A673 (cell line): ENCODE results near the gene EYS.

Experiments used
- EZH2 ChIP-seq: fragments of 200-600 bp; sonication (generic); IDR thresholded peaks from 2 replicates; pipeline ENCODE4 v1.6.1; 2017; ENCODE audit warnings: borderline replicate concordance, low read depth, mild to moderate bottlenecking, mixed read lengths, antibody characterized with exemption, low read length; ENCODE audit not compliant: poor library complexity, severe bottlenecking
- TF ChIP-seq, protein P1 (sequence below): fragments of 300-800, 200-600 bp; sonication (generic); conservative IDR thresholded peaks from 2 replicates; pipeline ENCODE4 v1.5.1; 2017; ENCODE audit warnings: low read depth, mild to moderate bottlenecking, antibody characterized with exemption, low read length, moderate library complexity, mixed read lengths

DNA sequence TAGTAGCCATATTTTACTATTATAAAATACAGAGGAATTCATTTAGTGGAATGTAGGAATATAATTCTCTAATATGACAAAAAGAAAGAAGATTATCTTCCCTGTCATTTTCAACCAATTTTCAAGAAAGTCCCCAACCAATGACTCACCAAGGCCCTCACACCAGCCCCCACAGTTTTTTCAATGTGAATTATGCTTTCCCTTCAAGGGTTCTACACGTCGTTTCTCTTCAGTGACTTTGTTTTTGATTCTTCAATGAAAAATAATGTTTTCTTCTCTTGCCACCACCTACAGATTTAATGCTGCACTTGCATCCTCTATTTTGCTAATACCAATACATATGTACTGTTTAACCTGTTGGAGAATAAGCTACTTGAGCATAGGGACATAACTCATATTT lies 1230.1 kb downstream of the EYS start:
- TF ChIP-seq, protein P1, sequence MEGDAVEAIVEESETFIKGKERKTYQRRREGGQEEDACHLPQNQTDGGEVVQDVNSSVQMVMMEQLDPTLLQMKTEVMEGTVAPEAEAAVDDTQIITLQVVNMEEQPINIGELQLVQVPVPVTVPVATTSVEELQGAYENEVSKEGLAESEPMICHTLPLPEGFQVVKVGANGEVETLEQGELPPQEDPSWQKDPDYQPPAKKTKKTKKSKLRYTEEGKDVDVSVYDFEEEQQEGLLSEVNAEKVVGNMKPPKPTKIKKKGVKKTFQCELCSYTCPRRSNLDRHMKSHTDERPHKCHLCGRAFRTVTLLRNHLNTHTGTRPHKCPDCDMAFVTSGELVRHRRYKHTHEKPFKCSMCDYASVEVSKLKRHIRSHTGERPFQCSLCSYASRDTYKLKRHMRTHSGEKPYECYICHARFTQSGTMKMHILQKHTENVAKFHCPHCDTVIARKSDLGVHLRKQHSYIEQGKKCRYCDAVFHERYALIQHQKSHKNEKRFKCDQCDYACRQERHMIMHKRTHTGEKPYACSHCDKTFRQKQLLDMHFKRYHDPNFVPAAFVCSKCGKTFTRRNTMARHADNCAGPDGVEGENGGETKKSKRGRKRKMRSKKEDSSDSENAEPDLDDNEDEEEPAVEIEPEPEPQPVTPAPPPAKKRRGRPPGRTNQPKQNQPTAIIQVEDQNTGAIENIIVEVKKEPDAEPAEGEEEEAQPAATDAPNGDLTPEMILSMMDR, result no peak
- TF ChIP-seq EZH2, result no peak
